Suprapubic skin (tissue), 3 donors: ENCODE data around the gene SLC7A11.

Experiments used
- CTCF ChIP-seq, 2 donors: fragments of 200-600 bp in 1 of 2; fragments of 450-650 bp in 1 of 2; sonication (generic) in 1 of 2; IDR thresholded peaks; one replicate each; pipeline ENCODE4 v1.5.1; 2016 to 2019; ENCODE audit warnings: antibody characterized with exemption in 2 of 2, mild to moderate bottlenecking in 1 of 2, moderate library complexity in 1 of 2
- POLR2AphosphoS5 ChIP-seq, 3 donors: sonication (generic); formaldehyde crosslinking; IDR thresholded peaks; one replicate each; pipeline ENCODE4 v1.6.1; 2017; ENCODE audit warnings: antibody characterized with exemption in 3 of 3

DNA sequence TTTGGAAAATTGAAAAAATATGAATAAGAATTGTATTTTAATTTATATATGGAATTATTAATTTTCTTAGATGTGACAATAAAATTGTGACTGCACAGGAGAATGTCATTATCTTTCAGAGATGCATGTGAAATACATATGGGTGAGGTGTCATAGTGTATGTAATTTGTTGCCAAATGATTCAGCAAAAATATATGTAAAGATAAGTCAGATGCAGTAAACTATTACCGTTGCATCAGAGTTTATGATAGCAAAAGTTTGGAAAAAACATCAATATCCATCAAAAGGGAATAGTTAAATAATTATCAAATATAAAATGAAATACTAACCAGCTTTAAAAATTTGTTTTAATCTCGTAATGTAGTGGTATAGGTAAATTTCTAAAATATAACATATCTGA is 10.4 kb upstream of the SLC7A11 start:
- no peak for TF ChIP-seq POLR2AphosphoS5 (IDR thresholded peaks at IDR 0.05)
- TF ChIP-seq CTCF (IDR thresholded peaks at IDR 0.05): no peak
